Neural cell (in vitro differentiated cells): ENCODE measurements around the gene ZNF24. TPM values are rescaled to one million over a fixed set of nuclear protein-coding genes. Genes with fewer than 3 reads are reported as not detected.

Source experiments
- H2AFZ ChIP-seq: fragments of 200-600, 300-800 bp; sonication (generic), shearing (Covaris generic); 2 replicates; pipeline ENCODE4 v1.6.0; 2014; ENCODE audit warnings: low read depth, mild to moderate bottlenecking, antibody characterized with exemption, low read length, moderate library complexity
- H3F3A ChIP-seq: fragments of 200-600 bp; shearing (Covaris generic); 2 replicates; pipeline ENCODE4 v1.6.1; 2016; ENCODE audit warnings: mild to moderate bottlenecking, moderate library complexity, mixed read lengths, antibody characterized with exemption, low read length; ENCODE audit not compliant: insufficient read depth, poor library complexity, severe bottlenecking
- H3K27ac ChIP-seq: fragments of 200-600, 300-800 bp; sonication (generic), shearing (Covaris generic); 2 replicates; pipeline ENCODE4 v1.5.1; 2014; ENCODE audit warnings: mild to moderate bottlenecking, low read length, moderate library complexity
- H3K27me3 ChIP-seq: fragments of 300-800, 200-600 bp; sonication (generic), shearing (Covaris generic); 2 replicates; pipeline ENCODE4 v1.6.0; 2014; ENCODE audit warnings: mild to moderate bottlenecking, low read depth, low read length, moderate library complexity; ENCODE audit not compliant: insufficient read depth
- H3K36me3 ChIP-seq: fragments of 300-800, 200-600 bp; sonication (generic), shearing (Covaris generic); 2 replicates; pipeline ENCODE4 v1.5.1; 2014; ENCODE audit warnings: mild to moderate bottlenecking, antibody characterized with exemption, low read length, moderate library complexity; ENCODE audit not compliant: insufficient read depth
- H3K4me2 ChIP-seq: fragments of 300-800, 200-600 bp; sonication (generic), shearing (Covaris generic); 2 replicates; pipeline ENCODE4 v1.6.0; 2014; ENCODE audit warnings: mild to moderate bottlenecking, low read length
- H3K4me3 ChIP-seq: fragments of 300-800, 200-600 bp; sonication (generic), shearing (Covaris generic); 2 replicates; pipeline ENCODE4 v1.5.1; 2014; ENCODE audit warnings: mild to moderate bottlenecking, low read length, moderate library complexity
- H3K79me2 ChIP-seq: fragments of 200-600 bp; shearing (Covaris generic); replicated peaks from 2 replicates; pipeline ENCODE4 v1.6.0; 2014; ENCODE audit warnings: mild to moderate bottlenecking, low read length, moderate library complexity; ENCODE audit not compliant: insufficient read depth
- H3K9ac ChIP-seq: fragments of 300-800, 200-600 bp; sonication (generic), shearing (Covaris generic); 2 replicates; pipeline ENCODE4 v1.6.1; 2016; ENCODE audit warnings: mild to moderate bottlenecking, low read length, mixed read lengths
- H3K9me2 ChIP-seq: fragments of 200-600 bp; shearing (Covaris generic); 2 replicates; pipeline ENCODE4 v1.6.1; 2016; ENCODE audit warnings: mild to moderate bottlenecking, low read length, mixed read lengths; ENCODE audit not compliant: insufficient read depth
- H3K9me3 ChIP-seq: fragments of 200-600, 300-800 bp; sonication (generic), shearing (Covaris generic); 2 replicates; pipeline ENCODE4 v1.6.1; 2016; ENCODE audit warnings: mild to moderate bottlenecking, mixed run types, low read length, moderate library complexity, mixed read lengths
- H4K20me1 ChIP-seq: fragments of 200-600 bp; shearing (Covaris generic); 2 replicates; pipeline ENCODE4 v1.6.1; 2016; ENCODE audit warnings: mild to moderate bottlenecking, mixed run types; ENCODE audit not compliant: insufficient read depth
- EP300 ChIP-seq: fragments of 450-650 bp; conservative IDR thresholded peaks from 2 replicates; pipeline ENCODE4 v1.6.1; 2014; ENCODE audit warnings: antibody characterized with exemption, mild to moderate bottlenecking, moderate library complexity; ENCODE audit not compliant: poor library complexity, severe bottlenecking
- EZH2 ChIP-seq: fragments of 200-600, 300-800 bp; shearing (Covaris generic), sonication (generic); IDR thresholded peaks from 2 replicates; pipeline ENCODE4 v1.6.1; 2014; ENCODE audit warnings: antibody characterized with exemption, low read length, borderline replicate concordance, mild to moderate bottlenecking; ENCODE audit not compliant: insufficient read depth, poor library complexity, severe bottlenecking
- MXI1 ChIP-seq: fragments of 450-650 bp; conservative IDR thresholded peaks from 2 replicates; pipeline ENCODE4 v1.6.1; 2014; ENCODE audit warnings: antibody characterized with exemption, mild to moderate bottlenecking; ENCODE audit not compliant: poor library complexity, severe bottlenecking
- POLR2AphosphoS5 ChIP-seq: IDR thresholded peaks from 2 replicates; pipeline ENCODE4 v1.6.1; 2012
- RAD21 ChIP-seq: fragments of 450-650 bp; conservative IDR thresholded peaks from 2 replicates; pipeline ENCODE4 v1.6.1; 2014; ENCODE audit warnings: antibody characterized with exemption, mild to moderate bottlenecking, moderate library complexity
- SMC3 ChIP-seq: fragments of 450-650 bp; conservative IDR thresholded peaks from 2 replicates; pipeline ENCODE4 v1.6.1; 2014; ENCODE audit warnings: antibody characterized with exemption, mild to moderate bottlenecking, moderate library complexity; ENCODE audit not compliant: poor library complexity
- TAF1 ChIP-seq: IDR thresholded peaks from 2 replicates; pipeline ENCODE4 v1.6.1; 2012; ENCODE audit warnings: low read depth
- polyA minus RNA-seq: library from RNA; depleted of rRNA, polyadenylated mRNA; stranded (reverse); fragments of >200 nt; gene quantifications from 2 replicates; pipeline ENCODE4 v1.2.3, GENCODE V29; 2014
- polyA plus RNA-seq: library from polyadenylated mRNA; depleted of rRNA; stranded (reverse); fragments of >200 nt; gene quantifications from 2 replicates; pipeline ENCODE4 v1.2.3, GENCODE V29; 2014
- TF ChIP-seq, protein P1 (sequence below): fragments of 450-650 bp; IDR thresholded peaks from 2 replicates; pipeline ENCODE4 v1.5.1; 2014; ENCODE audit warnings: antibody characterized with exemption, mild to moderate bottlenecking, moderate library complexity; ENCODE audit not compliant: poor library complexity, severe bottlenecking
- TF ChIP-seq, protein P2 (sequence below): IDR thresholded peaks from 2 replicates; pipeline ENCODE4 v1.6.1; 2012; ENCODE audit warnings: borderline replicate concordance

ZNF24 gene
- polyA plus RNA-seq, result 39.4 and 46.3 TPM in 2 replicates
- 139 and 153 TPM in 2 replicates for polyA minus RNA-seq

DNA sequence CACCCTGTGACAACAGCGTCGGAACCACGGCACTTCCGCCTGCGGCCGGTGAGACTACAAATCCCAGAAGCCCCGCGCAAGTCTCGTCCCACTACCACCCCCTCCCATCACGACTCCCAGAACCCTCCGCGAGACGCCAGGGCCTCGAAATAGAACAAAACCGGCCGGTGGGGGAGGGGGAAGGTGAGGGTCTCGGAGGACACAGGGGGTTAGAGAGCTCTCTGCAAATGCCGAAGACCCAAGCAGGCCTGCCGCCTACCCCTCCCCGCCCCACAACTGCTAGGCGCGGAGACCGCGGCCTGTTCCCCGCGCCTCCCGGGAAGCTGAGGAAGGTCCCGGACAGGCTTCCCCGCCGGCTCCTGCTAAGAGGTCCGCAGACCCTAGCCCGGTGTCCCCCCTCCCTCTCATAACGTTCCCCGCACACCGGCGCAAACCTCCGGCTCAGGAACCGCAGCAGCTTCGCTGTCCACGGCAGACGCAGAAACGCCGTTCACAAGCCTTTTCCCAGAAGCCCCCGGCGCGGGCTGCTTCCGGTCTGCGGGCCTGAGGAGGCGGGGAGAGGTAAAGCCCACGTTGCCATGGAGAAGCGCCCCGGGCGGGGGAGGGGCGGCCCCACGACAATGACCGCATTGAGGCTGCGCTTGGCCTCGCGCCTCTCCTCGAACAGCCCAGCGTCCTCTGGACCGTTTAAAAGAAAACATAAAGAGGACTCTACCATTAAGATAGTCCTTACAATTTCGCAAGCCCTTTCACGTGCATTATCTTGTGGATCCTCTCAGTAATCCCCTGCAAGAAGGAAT is at the start of gene ZNF24:
Gene ZNF24, minus strand, starts transcription at position 485 of the 800 bp plus-strand sequence. CDS start 3,770 bp downstream, outside the sequence.
- Histone ChIP-seq H3K9me3 (no peaks in the 10 kb centered on the region), H3F3A (no peaks in the 10 kb centered on the region), H3K36me3 (peaks cover 5% of the 10 kb centered on the region), H3K27ac (peak within 1 kb of the TSS; percentile 99), H3K4me2 (peak within 1 kb of the TSS; percentile 62), H2AFZ (peak within 1 kb of the TSS; percentile 99), H3K79me2 (peaks cover 50% of the 10 kb centered on the region), H4K20me1 (peaks cover 5% of the 10 kb centered on the region), H3K9ac (peak within 1 kb of the TSS; percentile 100), H3K9me2 (no peaks in the 10 kb centered on the region), H3K27me3 (no peaks in the 10 kb centered on the region), H3K4me3 (peak within 1 kb of the TSS; percentile 85)
- TF ChIP-seq MXI1 (peak; percentile 73), RAD21 (peak; percentile 52), POLR2AphosphoS5 (peak; percentile 95), EZH2 (no peak), SMC3 (peak; percentile 45), TAF1 (peak; percentile 91), EP300 (peak; percentile 72)
- TF ChIP-seq, protein P1, sequence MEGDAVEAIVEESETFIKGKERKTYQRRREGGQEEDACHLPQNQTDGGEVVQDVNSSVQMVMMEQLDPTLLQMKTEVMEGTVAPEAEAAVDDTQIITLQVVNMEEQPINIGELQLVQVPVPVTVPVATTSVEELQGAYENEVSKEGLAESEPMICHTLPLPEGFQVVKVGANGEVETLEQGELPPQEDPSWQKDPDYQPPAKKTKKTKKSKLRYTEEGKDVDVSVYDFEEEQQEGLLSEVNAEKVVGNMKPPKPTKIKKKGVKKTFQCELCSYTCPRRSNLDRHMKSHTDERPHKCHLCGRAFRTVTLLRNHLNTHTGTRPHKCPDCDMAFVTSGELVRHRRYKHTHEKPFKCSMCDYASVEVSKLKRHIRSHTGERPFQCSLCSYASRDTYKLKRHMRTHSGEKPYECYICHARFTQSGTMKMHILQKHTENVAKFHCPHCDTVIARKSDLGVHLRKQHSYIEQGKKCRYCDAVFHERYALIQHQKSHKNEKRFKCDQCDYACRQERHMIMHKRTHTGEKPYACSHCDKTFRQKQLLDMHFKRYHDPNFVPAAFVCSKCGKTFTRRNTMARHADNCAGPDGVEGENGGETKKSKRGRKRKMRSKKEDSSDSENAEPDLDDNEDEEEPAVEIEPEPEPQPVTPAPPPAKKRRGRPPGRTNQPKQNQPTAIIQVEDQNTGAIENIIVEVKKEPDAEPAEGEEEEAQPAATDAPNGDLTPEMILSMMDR, result peak; percentile 8
- TF ChIP-seq, protein P2, sequence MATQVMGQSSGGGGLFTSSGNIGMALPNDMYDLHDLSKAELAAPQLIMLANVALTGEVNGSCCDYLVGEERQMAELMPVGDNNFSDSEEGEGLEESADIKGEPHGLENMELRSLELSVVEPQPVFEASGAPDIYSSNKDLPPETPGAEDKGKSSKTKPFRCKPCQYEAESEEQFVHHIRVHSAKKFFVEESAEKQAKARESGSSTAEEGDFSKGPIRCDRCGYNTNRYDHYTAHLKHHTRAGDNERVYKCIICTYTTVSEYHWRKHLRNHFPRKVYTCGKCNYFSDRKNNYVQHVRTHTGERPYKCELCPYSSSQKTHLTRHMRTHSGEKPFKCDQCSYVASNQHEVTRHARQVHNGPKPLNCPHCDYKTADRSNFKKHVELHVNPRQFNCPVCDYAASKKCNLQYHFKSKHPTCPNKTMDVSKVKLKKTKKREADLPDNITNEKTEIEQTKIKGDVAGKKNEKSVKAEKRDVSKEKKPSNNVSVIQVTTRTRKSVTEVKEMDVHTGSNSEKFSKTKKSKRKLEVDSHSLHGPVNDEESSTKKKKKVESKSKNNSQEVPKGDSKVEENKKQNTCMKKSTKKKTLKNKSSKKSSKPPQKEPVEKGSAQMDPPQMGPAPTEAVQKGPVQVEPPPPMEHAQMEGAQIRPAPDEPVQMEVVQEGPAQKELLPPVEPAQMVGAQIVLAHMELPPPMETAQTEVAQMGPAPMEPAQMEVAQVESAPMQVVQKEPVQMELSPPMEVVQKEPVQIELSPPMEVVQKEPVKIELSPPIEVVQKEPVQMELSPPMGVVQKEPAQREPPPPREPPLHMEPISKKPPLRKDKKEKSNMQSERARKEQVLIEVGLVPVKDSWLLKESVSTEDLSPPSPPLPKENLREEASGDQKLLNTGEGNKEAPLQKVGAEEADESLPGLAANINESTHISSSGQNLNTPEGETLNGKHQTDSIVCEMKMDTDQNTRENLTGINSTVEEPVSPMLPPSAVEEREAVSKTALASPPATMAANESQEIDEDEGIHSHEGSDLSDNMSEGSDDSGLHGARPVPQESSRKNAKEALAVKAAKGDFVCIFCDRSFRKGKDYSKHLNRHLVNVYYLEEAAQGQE, result peak; percentile 66

DNA sequence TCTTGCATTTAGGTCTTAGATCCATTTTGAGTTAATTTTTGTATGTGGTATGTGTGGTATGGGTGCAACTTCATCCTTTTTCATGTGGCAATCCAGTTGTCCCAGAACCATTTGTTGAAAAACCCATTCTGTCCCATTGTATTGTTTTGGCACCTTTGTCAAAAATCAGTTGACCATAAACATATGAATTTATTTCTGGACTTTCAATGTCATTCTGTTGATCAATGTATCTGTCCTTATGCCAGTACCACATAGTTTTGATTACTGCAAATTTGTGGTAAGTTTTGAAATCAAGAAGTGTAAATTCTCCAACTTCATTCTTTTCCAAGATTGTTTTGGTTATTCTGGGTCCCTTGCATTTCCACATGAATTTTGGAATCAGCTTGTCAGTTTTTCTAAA is 49.5 kb upstream of the ZNF24 start:
- H3K9me3 ChIP-seq, result no peaks in the 10 kb centered on the region
- no peak overlapping the region for H3K27ac ChIP-seq
- TF ChIP-seq, protein P2, result no peak
- TF ChIP-seq TAF1 (no peak), EP300 (no peak), EZH2 (no peak), SMC3 (no peak), POLR2AphosphoS5 (no peak), MXI1 (no peak), RAD21 (no peak)
- TF ChIP-seq, protein P1, result no peak
- no peaks in the 10 kb centered on the region for H3K79me2 ChIP-seq
- H3K4me3 ChIP-seq, result no peak overlapping the region
- no peaks in the 10 kb centered on the region for H4K20me1 ChIP-seq
- no peaks in the 10 kb centered on the region for H3F3A ChIP-seq
- H3K9ac ChIP-seq, result no peak overlapping the region
- no peak overlapping the region for H2AFZ ChIP-seq
- H3K4me2 ChIP-seq, result no peak overlapping the region
- H3K36me3 ChIP-seq, result no peaks in the 10 kb centered on the region
- no peaks in the 10 kb centered on the region for H3K9me2 ChIP-seq
- H3K27me3 ChIP-seq, result no peaks in the 10 kb centered on the region
